Stimulated activated CD4-positive, alpha-beta T cell treated with anti-CD3 and anti-CD28 coated beads, TNF-alpha, amount 100 ng/mL, for 4 hours (primary cell): ENCODE measurements around the gene EPG5.
"Not testable (repeated sequence)": the region's sequence is repeated elsewhere in the genome, so short reads cannot be mapped to it uniquely, and the experiment has no call there.

Source experiments
- DNase-seq, 3 experiments: peaks; one replicate each; pipeline ENCODE4 v3.0.0-alpha.2; 2020; ENCODE audit warnings: low read depth in 3 of 3

Gene EPG5

GRCh38 chr18:45980229-45980628 is 13.1 kb upstream of the EPG5 start:
- DNase-seq = no peak

DNA sequence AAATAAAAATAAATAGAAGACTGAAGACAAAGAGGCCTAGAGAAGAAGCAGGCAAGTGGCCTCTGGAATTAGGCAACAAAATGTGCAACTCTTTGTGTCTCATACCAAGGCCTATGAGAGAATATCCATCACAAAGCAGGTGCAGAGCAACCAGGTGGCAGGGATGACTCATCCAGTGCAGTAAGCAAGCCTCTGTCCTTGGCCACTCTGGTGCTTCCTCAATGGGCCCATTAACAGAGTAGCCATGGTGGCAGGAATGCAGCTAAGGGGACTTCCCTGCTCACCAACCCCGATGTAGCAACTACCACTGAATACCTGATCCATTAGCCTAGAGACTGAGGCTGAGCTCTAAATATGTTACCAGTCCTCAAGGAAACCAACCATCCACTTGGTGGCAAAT is 11.0 kb upstream of the EPG5 start:
- DNase-seq = no peak

GRCh38 chr18:45976974-45977373 is 9.8 kb upstream of the EPG5 start:
- DNase-seq = no peak

- DNase-seq = no peak
Observed at GRCh38 chr18:45976566-45976965, 9.4 kb upstream of the EPG5 start.

DNA sequence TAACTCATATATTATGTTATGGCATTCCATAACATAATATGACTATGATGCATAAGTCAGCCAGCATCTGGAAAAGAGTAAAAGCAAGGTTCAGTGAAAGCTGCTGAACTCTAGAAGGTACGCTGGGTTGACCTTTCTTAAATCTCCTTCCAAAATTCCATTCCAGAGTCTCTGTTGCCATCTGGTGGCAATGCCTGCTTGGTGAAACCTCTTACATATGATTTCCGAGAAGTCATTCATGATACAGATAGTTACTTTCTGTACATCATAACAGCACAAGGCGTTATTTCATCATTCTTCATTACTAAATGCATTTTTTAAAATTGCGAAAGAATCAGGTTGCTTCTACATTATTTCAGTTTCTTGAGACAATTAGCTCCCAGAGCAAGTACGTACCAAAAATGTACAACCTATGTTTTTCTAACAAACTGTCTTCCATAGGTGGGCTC is 7.0 kb upstream of the EPG5 start:
- peak in 2 of 3 experiments; percentile 42 to 49 for DNase-seq

- DNase-seq = not testable (repeated sequence)
Observed at GRCh38 chr18:45964913-45965312, 2.2 kb downstream of the EPG5 start.

GRCh38 chr18:45962866-45963265 is 4.3 kb downstream of the EPG5 start:
- no peak for DNase-seq

DNA sequence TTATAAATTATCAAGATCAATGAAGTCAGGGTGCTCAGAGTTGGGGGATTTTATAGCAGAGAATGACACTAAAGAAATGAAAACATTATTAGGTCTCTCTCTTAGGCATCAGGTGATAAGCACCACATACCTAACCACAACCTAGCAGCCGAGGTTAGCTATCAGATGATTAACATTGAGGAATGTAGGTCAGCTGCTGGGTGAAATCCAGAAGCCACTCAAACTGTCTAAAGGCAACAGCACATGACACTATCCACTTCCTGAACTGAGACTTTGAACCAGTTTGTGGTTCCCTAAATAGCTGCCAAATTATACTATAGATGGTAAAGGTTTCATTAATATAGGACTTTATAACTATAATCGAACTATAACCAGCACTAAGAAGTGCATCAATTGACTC is 4.7 kb downstream of the EPG5 start:
- DNase-seq = peak in 1 of 3 experiments; percentile 22

- DNase-seq = not testable (repeated sequence)
Observed at GRCh38 chr18:45959484-45959883, 7.6 kb downstream of the EPG5 start.

- no peak for DNase-seq
Observed at GRCh38 chr18:45958730-45959129, 8.4 kb downstream of the EPG5 start.

DNA sequence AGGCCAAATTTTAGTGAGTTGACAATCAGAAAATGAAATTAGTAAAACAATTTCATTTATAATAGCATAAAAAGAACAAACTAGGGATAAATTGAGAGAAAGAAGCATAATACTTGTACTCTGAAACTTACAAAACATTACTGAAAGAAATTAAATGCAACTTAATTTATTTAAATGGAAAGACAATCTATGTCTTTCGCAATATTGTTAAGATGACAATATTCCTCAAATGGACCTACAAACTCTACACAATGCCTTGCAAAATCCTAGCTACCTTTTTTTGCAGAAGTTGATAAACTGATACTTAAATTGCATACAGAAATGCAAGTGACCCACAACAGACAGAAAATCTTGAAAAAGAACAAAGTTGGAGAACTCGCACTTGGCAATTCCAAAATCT is 9.1 kb downstream of the EPG5 start:
- no peak for DNase-seq

DNA sequence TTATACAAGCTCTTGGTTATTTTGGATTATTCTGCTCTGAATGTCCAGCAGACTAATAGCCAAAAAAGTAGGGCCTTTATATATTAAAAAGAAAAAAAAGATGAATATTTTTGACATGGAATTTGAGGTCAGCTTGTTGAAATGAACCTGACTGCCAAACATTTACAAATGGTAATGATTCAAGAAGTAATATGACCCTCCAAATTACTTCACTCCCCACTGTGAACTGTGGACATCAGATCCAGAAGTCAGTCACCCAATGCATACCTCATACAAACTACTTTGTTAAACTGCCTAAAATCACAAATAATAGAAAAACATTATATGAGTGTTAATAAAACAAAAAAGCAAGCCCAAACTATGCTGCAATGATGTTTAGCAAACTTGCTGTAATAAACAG is 10.0 kb downstream of the EPG5 start:
- DNase-seq = no peak

DNA sequence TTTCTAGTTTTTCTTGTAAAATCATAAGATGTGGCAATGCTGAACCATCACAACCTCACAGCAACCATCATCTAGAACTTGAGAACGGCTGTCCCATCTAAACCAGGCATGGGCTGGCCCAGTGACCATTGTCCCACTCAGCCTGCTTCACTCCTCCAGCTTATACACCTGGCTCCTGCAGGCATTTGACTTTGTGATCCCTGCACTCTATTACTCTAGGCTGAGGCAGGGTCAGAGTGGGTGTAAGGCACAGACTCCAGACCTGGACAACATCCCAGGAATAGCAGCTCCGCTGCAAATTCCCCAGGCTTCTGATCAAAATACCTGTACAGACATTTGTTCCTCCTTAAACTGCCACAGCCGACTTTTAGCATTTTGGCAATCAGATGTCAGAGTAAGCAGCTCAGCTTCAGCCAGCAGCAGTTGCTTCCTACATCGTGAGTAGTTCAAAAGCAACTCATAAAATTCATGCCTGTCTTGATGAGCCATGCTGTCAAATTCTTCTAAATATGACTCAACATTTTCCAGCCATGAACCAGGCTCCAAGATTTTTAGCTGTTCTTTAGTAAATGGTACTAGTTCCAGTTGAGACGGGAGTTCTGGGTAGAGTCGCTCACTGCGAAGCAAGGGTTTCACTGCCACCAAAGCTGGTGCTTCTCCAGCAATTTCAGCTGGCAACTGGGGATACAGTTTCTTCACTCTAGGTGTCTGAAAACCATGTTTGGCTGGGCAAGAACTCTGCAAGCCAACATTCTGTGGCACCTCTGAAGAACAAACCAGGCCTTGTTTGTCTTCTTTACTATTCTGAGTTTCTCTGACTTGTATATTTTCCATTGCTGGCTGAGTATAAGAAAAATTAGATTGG is 12.8 kb downstream of the EPG5 start:
- no peak for DNase-seq

- no peak for DNase-seq
Observed at GRCh38 chr18:45951016-45951714, 16.0 kb downstream of the EPG5 start.

GRCh38 chr18:45945669-45946068 is 21.5 kb downstream of the EPG5 start:
- DNase-seq = no peak

DNA sequence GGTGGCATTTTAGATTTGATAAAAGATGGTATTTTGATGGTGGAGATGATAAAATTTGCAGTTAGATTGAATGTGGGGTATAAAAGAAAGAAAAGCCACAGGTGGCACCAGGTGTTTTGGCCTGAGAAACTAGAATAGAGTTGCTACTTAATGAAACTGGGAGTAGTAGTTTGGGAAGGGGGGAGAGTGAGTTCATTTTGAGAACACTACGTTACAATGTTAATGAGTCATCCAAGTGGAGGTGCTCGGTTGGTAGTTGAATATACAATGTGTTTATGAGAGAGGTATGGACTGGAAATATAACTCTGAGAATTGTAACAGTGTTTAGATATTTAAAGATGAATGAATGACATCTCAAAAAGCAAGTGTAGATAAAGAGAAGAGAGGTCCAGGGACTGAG is 26.4 kb downstream of the EPG5 start:
- no peak for DNase-seq

- DNase-seq = no peak
Observed at GRCh38 chr18:45939236-45939635, 27.9 kb downstream of the EPG5 start.

DNA sequence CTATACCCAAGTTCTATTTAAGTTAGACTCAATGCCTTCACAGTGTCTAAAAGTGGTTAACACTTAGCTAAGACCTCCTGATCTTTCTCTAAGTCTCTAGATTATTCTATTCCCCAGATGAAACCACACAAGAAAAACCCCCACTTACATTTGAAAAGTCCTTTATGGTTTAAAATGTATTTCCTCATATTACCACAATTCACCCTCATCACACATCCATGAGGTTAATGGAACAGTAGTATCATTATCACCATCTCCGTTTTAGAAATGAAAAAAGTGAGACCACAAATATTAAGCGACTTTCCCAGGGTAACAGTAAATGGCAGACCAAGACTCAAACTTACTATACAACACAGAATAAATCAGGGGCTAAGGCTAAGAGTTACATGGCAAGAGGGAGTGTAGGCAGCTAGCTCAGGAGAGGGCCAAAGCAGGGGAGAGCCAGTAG is 28.6 kb downstream of the EPG5 start:
- no peak for DNase-seq

- no peak for DNase-seq
Observed at GRCh38 chr18:45935591-45936335, 31.4 kb downstream of the EPG5 start.

- no peak for DNase-seq
Observed at GRCh38 chr18:45932708-45933107, 34.4 kb downstream of the EPG5 start.

DNA sequence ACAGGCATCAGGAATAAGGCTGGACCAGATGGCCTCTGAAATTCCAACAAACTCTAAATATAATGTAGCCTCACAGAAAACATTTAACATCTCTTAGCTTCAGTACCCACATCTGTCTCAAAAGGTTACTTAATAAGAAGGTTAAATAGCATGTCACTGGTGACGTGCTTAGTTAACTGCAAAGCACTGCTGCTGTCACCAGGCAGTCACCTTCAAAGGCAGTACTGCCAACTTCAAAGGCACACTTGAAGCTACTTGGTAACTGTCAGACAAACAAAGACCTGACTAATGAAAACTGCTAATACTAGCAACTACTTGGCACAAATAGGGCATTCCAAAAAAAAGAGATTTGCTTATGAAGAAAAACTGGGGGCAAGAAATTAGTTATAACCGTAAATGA is 36.2 kb downstream of the EPG5 start:
- DNase-seq = no peak

- no peak for DNase-seq
Observed at GRCh38 chr18:45926691-45927090, 40.4 kb downstream of the EPG5 start.
